Skeletal muscle satellite cell (primary cell): Measurements from ENCODE around the gene MAN2A2.
"Not testable (repeated sequence)": the region's sequence is repeated elsewhere in the genome, so short reads cannot be mapped to it uniquely, and the experiment has no call there.

Experiments used
- H3K27me3 ChIP-seq: 2 replicates; pipeline ENCODE4 v1.7.0; 2013; ENCODE audit warnings: low read length; ENCODE audit not compliant: control insufficient read depth, insufficient read depth
- H3K36me3 ChIP-seq: 2 replicates; pipeline ENCODE4 v1.7.0; 2013; ENCODE audit warnings: mild to moderate bottlenecking, control low read depth, low read length; ENCODE audit not compliant: insufficient read depth
- H3K4me1 ChIP-seq: 2 replicates; pipeline ENCODE4 v1.7.0; 2013; ENCODE audit warnings: low read length; ENCODE audit not compliant: control insufficient read depth, insufficient read depth
- H3K4me2 ChIP-seq: 2 replicates; pipeline ENCODE4 v1.7.0; 2013; ENCODE audit warnings: mild to moderate bottlenecking, low read length
- H3K4me3 ChIP-seq: 2 replicates; pipeline ENCODE4 v1.7.0; 2013; ENCODE audit warnings: low read length
- H3K9ac ChIP-seq: 2 replicates; pipeline ENCODE4 v1.7.0; 2013; ENCODE audit warnings: mild to moderate bottlenecking, low read depth, low read length, moderate library complexity
- H3K9me3 ChIP-seq: replicated peaks from 2 replicates; pipeline ENCODE4 v1.7.0; 2013; ENCODE audit warnings: mild to moderate bottlenecking, control low read depth, low read length

MAN2A2 gene

GRCh38 chr15:90887037-90887481 is 16.0 kb upstream of the MAN2A2 start:
- H3K9me3 ChIP-seq = no peaks in the 10 kb centered on the region
- H3K9ac ChIP-seq = no peak overlapping the region
- no peak overlapping the region for H3K4me3 ChIP-seq
- H3K4me2 ChIP-seq = no peak overlapping the region
- peaks cover 6% of the 10 kb centered on the region for H3K36me3 ChIP-seq
- H3K27me3 ChIP-seq = no peaks in the 10 kb centered on the region
- peaks cover 20% of the 10 kb centered on the region for H3K4me1 ChIP-seq

GRCh38 chr15:90889313-90889730 is 13.8 kb upstream of the MAN2A2 start:
- H3K9ac ChIP-seq = no peak overlapping the region
- no peaks in the 10 kb centered on the region for H3K9me3 ChIP-seq
- H3K4me3 ChIP-seq = no peak overlapping the region
- H3K4me2 ChIP-seq = no peak overlapping the region
- no peaks in the 10 kb centered on the region for H3K27me3 ChIP-seq
- H3K4me1 ChIP-seq = peaks cover 10% of the 10 kb centered on the region
- no peaks in the 10 kb centered on the region for H3K36me3 ChIP-seq

- no peak overlapping the region for H3K9ac ChIP-seq
- H3K4me1 ChIP-seq = peaks cover 5% of the 10 kb centered on the region
- no peaks in the 10 kb centered on the region for H3K9me3 ChIP-seq
- no peak overlapping the region for H3K4me3 ChIP-seq
- H3K27me3 ChIP-seq = no peaks in the 10 kb centered on the region
- H3K4me2 ChIP-seq = no peak overlapping the region
- no peaks in the 10 kb centered on the region for H3K36me3 ChIP-seq
These were observed 13.2 kb upstream of the MAN2A2 start for GRCh38 chr15:90889736-90890456.

- Histone ChIP-seq H3K9ac (no peak overlapping the region), H3K9me3 (no peaks in the 10 kb centered on the region), H3K4me2 (no peak overlapping the region), H3K27me3 (no peaks in the 10 kb centered on the region), H3K4me3 (no peak overlapping the region), H3K4me1 (peaks cover under 1% of the 10 kb centered on the region), H3K36me3 (no peaks in the 10 kb centered on the region)
These were observed 12.3 kb upstream of the MAN2A2 start for GRCh38 chr15:90890839-90891238.

GRCh38 chr15:90891346-90891949 is 11.7 kb upstream of the MAN2A2 start:
- no peaks in the 10 kb centered on the region for H3K27me3 ChIP-seq
- H3K4me2 ChIP-seq = no peak overlapping the region
- H3K4me1 ChIP-seq = no peaks in the 10 kb centered on the region
- no peaks in the 10 kb centered on the region for H3K9me3 ChIP-seq
- H3K9ac ChIP-seq = no peak overlapping the region
- no peak overlapping the region for H3K4me3 ChIP-seq
- H3K36me3 ChIP-seq = no peaks in the 10 kb centered on the region

GRCh38 chr15:90892023-90892422 is 11.1 kb upstream of the MAN2A2 start:
- Histone ChIP-seq H3K4me1 (no peaks in the 10 kb centered on the region), H3K4me3 (no peak overlapping the region), H3K36me3 (no peaks in the 10 kb centered on the region)

GRCh38 chr15:90892498-90893174 is 10.5 kb upstream of the MAN2A2 start:
- H3K36me3 ChIP-seq = no peaks in the 10 kb centered on the region
- H3K9me3 ChIP-seq = no peaks in the 10 kb centered on the region
- no peak overlapping the region for H3K4me3 ChIP-seq
- H3K4me1 ChIP-seq = no peaks in the 10 kb centered on the region
- no peak overlapping the region for H3K9ac ChIP-seq
- no peaks in the 10 kb centered on the region for H3K27me3 ChIP-seq
- no peak overlapping the region for H3K4me2 ChIP-seq

More at GRCh38 chr15:90892023-90892422, 11.1 kb upstream of the MAN2A2 start:
- Histone ChIP-seq H3K4me2 (no peak overlapping the region), H3K27me3 (no peaks in the 10 kb centered on the region), H3K9me3 (no peaks in the 10 kb centered on the region), H3K9ac (no peak overlapping the region)

GRCh38 chr15:90893175-90894090 is 9.7 kb upstream of the MAN2A2 start:
- H3K27me3 ChIP-seq = no peaks in the 10 kb centered on the region
- no peak overlapping the region for H3K4me3 ChIP-seq
- H3K9me3 ChIP-seq = no peaks in the 10 kb centered on the region
- H3K4me2 ChIP-seq = no peak overlapping the region
- H3K4me1 ChIP-seq = no peaks in the 10 kb centered on the region
- H3K9ac ChIP-seq = no peak overlapping the region
- no peaks in the 10 kb centered on the region for H3K36me3 ChIP-seq

GRCh38 chr15:90895571-90896117 is 7.5 kb upstream of the MAN2A2 start:
- Histone ChIP-seq H3K4me3 (no peak overlapping the region), H3K4me2 (no peak overlapping the region), H3K4me1 (no peaks in the 10 kb centered on the region)

GRCh38 chr15:90897131-90897655 is 5.9 kb upstream of the MAN2A2 start:
- H3K4me3 ChIP-seq, H3K9me3 ChIP-seq, H3K4me1 ChIP-seq, H3K9ac ChIP-seq, H3K36me3 ChIP-seq, H3K4me2 ChIP-seq, H3K27me3 ChIP-seq: not testable (repeated sequence)

More at GRCh38 chr15:90895571-90896117, 7.5 kb upstream of the MAN2A2 start:
- Histone ChIP-seq H3K9me3 (no peaks in the 10 kb centered on the region), H3K9ac (no peak overlapping the region), H3K27me3 (no peaks in the 10 kb centered on the region), H3K36me3 (no peaks in the 10 kb centered on the region)
